Pons (tissue), 1 donor: Measurements from ENCODE around the gene IGF2BP2.
"Not testable (repeated sequence)": the region's sequence is repeated elsewhere in the genome, so short reads cannot be mapped to it uniquely, and the experiment has no call there.

ENCODE experiments used
- DNase-seq: peaks from one replicate; pipeline ENCODE4 v3.0.0-alpha.2; 2016; ENCODE audit warnings: low spot score

Gene IGF2BP2

GRCh38 chr3:185711255-185711870 lies 113.5 kb downstream of the IGF2BP2 start:
- no peak for DNase-seq

- DNase-seq: no peak
Observed at GRCh38 chr3:185709251-185709955, 115.4 kb downstream of the IGF2BP2 start.

- no peak for DNase-seq
Observed at GRCh38 chr3:185708392-185708791, 116.5 kb downstream of the IGF2BP2 start.

GRCh38 chr3:185705498-185705897 lies 119.3 kb downstream of the IGF2BP2 start:
- no peak for DNase-seq

GRCh38 chr3:185702262-185703225 lies 122.3 kb downstream of the IGF2BP2 start:
- DNase-seq: no peak

GRCh38 chr3:185701611-185702261 lies 123.1 kb downstream of the IGF2BP2 start:
- DNase-seq: no peak

- DNase-seq: no peak
Observed at GRCh38 chr3:185699927-185700326, 124.9 kb downstream of the IGF2BP2 start.

GRCh38 chr3:185697228-185697627 lies 127.6 kb downstream of the IGF2BP2 start:
- DNase-seq: not testable (repeated sequence)

- DNase-seq: no peak
Observed at GRCh38 chr3:185696039-185696438, 128.8 kb downstream of the IGF2BP2 start.

- DNase-seq: no peak
Observed at GRCh38 chr3:185693985-185694653, 130.7 kb downstream of the IGF2BP2 start.

- no peak for DNase-seq
Observed at GRCh38 chr3:185691622-185692021, 133.2 kb downstream of the IGF2BP2 start.

GRCh38 chr3:185687271-185687878 lies 137.5 kb downstream of the IGF2BP2 start:
- no peak for DNase-seq

GRCh38 chr3:185685231-185686035 lies 139.4 kb downstream of the IGF2BP2 start:
- no peak for DNase-seq

- DNase-seq: no peak
Observed at GRCh38 chr3:185680231-185680630, 144.6 kb downstream of the IGF2BP2 start.

GRCh38 chr3:185678027-185678426 lies 146.8 kb downstream of the IGF2BP2 start:
- DNase-seq: no peak

- peak; percentile 11 for DNase-seq
Observed at GRCh38 chr3:185677146-185677829, 147.6 kb downstream of the IGF2BP2 start.

- no peak for DNase-seq
Observed at GRCh38 chr3:185667574-185667973, 157.3 kb downstream of the IGF2BP2 start.

- DNase-seq: no peak
Observed at GRCh38 chr3:185663929-185664328, 160.9 kb downstream of the IGF2BP2 start.

GRCh38 chr3:185661772-185662171 lies 163.1 kb downstream of the IGF2BP2 start:
- no peak for DNase-seq

GRCh38 chr3:185661296-185661695 lies 163.5 kb downstream of the IGF2BP2 start:
- not testable (repeated sequence) for DNase-seq
